Activated naive CD8-positive, alpha-beta T cell treated with anti-CD3 and anti-CD28 coated beads, Interleukin-2, amount 10 ng/mL, durations not matched to agents 7 days and 5 days (primary cell): ENCODE measurements around the gene MOV10L1. TPM values are rescaled to one million over a fixed set of nuclear protein-coding genes. Genes with fewer than 3 reads are reported as not detected.
"Not testable (repeated sequence)": the region's sequence is repeated elsewhere in the genome, so short reads cannot be mapped to it uniquely, and the experiment has no call there.

ENCODE experiments used
- ATAC-seq: fragments of 150-1000 bp; cut with Tn5 transposase; one replicate; pipeline ENCODE4 v1.10.0; 2021; ENCODE audit warnings: low read depth, moderate library complexity
- POLR2A ChIA-PET: fragments of 350-600 bp; sonication (Branson Sonifier 250); formaldehyde crosslinking; loops from one replicate; lab custom pipeline; 2021; ENCODE audit warnings: antibody characterized with exemption; lab: Charles Lee
- DNase-seq: peaks from one replicate; pipeline ENCODE4 v3.0.0; 2021
- H3K27ac Mint-ChIP-seq: one replicate; pipeline ENCODE4 v1.8.0; 2022; ENCODE audit warnings: mild to moderate bottlenecking, mixed read lengths
- H3K27me3 Mint-ChIP-seq: one replicate; pipeline ENCODE4 v1.8.0; 2022; ENCODE audit warnings: mild to moderate bottlenecking, moderate library complexity, mixed read lengths
- H3K36me3 Mint-ChIP-seq: one replicate; pipeline ENCODE4 v1.8.0; 2021; ENCODE audit warnings: mild to moderate bottlenecking, mixed read lengths
- H3K4me1 Mint-ChIP-seq: one replicate; pipeline ENCODE4 v1.8.0; 2021; ENCODE audit warnings: mixed read lengths
- H3K4me3 Mint-ChIP-seq: one replicate; pipeline ENCODE4 v1.8.0; 2022; ENCODE audit warnings: mild to moderate bottlenecking, moderate library complexity, mixed read lengths
- H3K9me3 Mint-ChIP-seq: one replicate; pipeline ENCODE4 v1.8.0; 2021; ENCODE audit warnings: mixed read lengths
- total RNA-seq, 2 experiments: library from RNA; stranded (reverse); gene quantifications; one replicate each; pipeline ENCODE4 v1.2.3, GENCODE V29; 2021

MOV10L1 gene
- total RNA-seq, 2 experiments from 2014 or later, result not detected

- Mint-ChIP-seq H3K9me3 (no peaks in the 10 kb centered on the region), H3K27me3 (peaks cover 31% of the 10 kb centered on the region), H3K4me3 (no peak overlapping the region), H3K4me1 (no peaks in the 10 kb centered on the region), H3K27ac (no peak overlapping the region), H3K36me3 (no peaks in the 10 kb centered on the region)
- no peak for ATAC-seq
- no peak for DNase-seq
- POLR2A ChIA-PET, result interaction anchor here (0.9 kb wide), 1 partner anchor 16 kb away, joined by 4 read pairs; no protein-coding TSS in a partner anchor
These were observed 42.1 kb downstream of the MOV10L1 start for GRCh38 chr22:50131894-50132293.

DNA sequence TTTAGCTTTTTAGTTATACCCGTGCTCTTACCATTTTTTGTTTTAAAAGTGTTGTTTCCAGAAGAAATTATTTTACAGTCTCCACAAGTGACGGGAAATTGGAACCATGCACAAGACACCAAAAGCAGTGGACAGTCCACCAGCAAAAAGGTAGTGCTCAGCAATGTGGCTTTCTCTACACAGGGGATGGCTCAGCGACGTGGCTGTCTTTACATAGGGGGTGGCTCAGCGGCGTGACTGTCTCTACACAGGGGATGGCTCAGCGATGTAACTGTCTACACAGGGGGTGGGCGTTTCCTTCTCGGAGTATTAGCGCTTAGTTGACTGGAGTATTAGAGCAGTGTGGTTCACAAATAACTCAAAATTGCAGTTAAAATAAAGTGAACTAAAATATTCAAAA is 44.7 kb downstream of the MOV10L1 start:
- Mint-ChIP-seq H3K36me3 (no peaks in the 10 kb centered on the region), H3K27me3 (peaks cover 34% of the 10 kb centered on the region), H3K4me1 (no peaks in the 10 kb centered on the region), H3K4me3 (no peak overlapping the region), H3K27ac (no peak overlapping the region), H3K9me3 (no peaks in the 10 kb centered on the region)
- no peak for DNase-seq
- no peak for ATAC-seq
- POLR2A ChIA-PET, result no interaction called here

DNA sequence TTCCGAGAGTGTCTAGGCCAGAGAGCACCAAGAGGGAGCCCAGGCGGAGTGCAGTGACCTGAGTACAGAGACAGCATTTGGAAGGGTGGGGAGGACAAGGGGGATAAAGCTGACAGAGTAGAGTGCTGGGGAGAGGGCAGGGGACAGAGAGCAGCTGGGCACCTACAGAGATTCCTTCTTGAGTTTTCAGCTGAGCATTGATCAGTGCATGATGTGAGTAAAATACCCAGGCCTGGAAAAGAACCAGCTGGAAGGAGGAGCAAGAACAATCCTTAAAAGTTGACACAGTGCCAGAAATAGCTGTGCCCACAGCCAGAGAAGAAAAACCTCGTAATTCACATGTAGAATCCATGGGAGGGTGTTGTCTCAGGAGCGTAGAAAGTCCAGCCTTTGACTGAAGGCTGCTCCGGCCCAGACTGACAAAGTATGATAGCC is 46.8 kb downstream of the MOV10L1 start:
- Mint-ChIP-seq H3K9me3 (no peaks in the 10 kb centered on the region), H3K27ac (no peak overlapping the region), H3K27me3 (peaks cover 31% of the 10 kb centered on the region), H3K4me1 (no peaks in the 10 kb centered on the region), H3K36me3 (no peaks in the 10 kb centered on the region), H3K4me3 (no peak overlapping the region)
- ATAC-seq (no peak), DNase-seq (no peak)
- POLR2A ChIA-PET, result no interaction called here

DNA sequence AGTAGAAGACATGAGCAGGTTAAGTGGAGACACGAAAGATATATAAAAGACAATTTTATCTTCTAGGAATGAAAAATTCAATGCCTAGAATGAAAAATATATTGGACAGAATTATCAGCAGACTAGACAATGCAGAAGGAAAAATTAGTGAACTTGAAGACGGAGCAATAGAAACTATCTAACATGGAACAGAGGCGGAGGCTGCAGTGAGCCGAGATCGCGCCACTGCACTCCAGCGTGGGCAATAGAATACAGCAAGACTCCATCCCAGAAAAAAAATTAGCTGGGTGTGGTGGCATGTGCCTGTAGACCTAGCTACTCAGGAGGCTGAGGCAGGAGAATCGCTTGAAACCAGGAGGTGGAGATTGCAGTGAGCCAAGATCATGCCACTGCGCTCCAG is 47.5 kb downstream of the MOV10L1 start:
- H3K27ac Mint-ChIP-seq, ATAC-seq, H3K36me3 Mint-ChIP-seq, H3K4me1 Mint-ChIP-seq, H3K9me3 Mint-ChIP-seq, H3K4me3 Mint-ChIP-seq, DNase-seq, POLR2A ChIA-PET: not testable (repeated sequence)
- H3K27me3 Mint-ChIP-seq, result peaks cover 31% of the 10 kb centered on the region

DNA sequence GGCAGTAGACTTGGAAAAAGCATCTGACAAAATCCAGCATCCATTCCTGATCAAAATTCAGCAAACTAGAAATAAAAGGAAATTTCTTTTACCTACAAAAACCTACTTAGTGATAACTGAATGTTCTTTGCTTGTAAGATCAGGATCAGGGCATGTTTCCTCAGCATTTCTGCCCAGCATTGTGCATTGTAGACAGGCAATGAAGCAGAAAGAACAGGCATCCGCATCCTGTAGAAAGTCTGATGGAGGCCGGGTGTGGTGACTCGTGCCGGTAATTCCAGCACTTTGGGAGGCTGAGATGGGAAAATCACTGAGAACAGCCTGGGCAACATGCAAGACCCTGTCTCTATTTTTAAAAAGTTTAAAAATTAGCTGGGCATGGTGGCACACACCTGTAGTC is 48.2 kb downstream of the MOV10L1 start:
- no peaks in the 10 kb centered on the region for H3K9me3 Mint-ChIP-seq
- ATAC-seq (no peak), DNase-seq (no peak)
- POLR2A ChIA-PET, result no interaction called here
- peaks cover 32% of the 10 kb centered on the region for H3K27me3 Mint-ChIP-seq
- no peaks in the 10 kb centered on the region for H3K36me3 Mint-ChIP-seq
- H3K4me3 Mint-ChIP-seq, result no peak overlapping the region
- no peaks in the 10 kb centered on the region for H3K4me1 Mint-ChIP-seq
- no peak overlapping the region for H3K27ac Mint-ChIP-seq

GRCh38 chr22:50138988-50139387 is 49.2 kb downstream of the MOV10L1 start:
- POLR2A ChIA-PET, result no interaction called here
- ATAC-seq, result no peak

GRCh38 chr22:50139843-50140415 is 50.1 kb downstream of the MOV10L1 start:
- H3K9me3 Mint-ChIP-seq, result no peaks in the 10 kb centered on the region
- ATAC-seq (no peak), DNase-seq (no peak)
- POLR2A ChIA-PET, result no interaction called here
- H3K4me3 Mint-ChIP-seq, result no peak overlapping the region
- H3K27ac Mint-ChIP-seq, result no peak overlapping the region
- H3K27me3 Mint-ChIP-seq, result peaks cover 26% of the 10 kb centered on the region
- no peaks in the 10 kb centered on the region for H3K36me3 Mint-ChIP-seq
- H3K4me1 Mint-ChIP-seq, result no peaks in the 10 kb centered on the region

More at GRCh38 chr22:50138988-50139387, 49.2 kb downstream of the MOV10L1 start:
- H3K4me3 Mint-ChIP-seq, result no peak overlapping the region
- no peaks in the 10 kb centered on the region for H3K4me1 Mint-ChIP-seq
- DNase-seq, result no peak
- H3K9me3 Mint-ChIP-seq, result no peaks in the 10 kb centered on the region
- peaks cover 31% of the 10 kb centered on the region for H3K27me3 Mint-ChIP-seq
- H3K27ac Mint-ChIP-seq, result no peak overlapping the region
- no peaks in the 10 kb centered on the region for H3K36me3 Mint-ChIP-seq

- DNase-seq (no peak), ATAC-seq (no peak)
- no peaks in the 10 kb centered on the region for H3K36me3 Mint-ChIP-seq
- no peak overlapping the region for H3K4me3 Mint-ChIP-seq
- H3K27me3 Mint-ChIP-seq, result peaks cover 26% of the 10 kb centered on the region
- no peaks in the 10 kb centered on the region for H3K4me1 Mint-ChIP-seq
- POLR2A ChIA-PET, result no interaction called here
- H3K9me3 Mint-ChIP-seq, result no peaks in the 10 kb centered on the region
- no peak overlapping the region for H3K27ac Mint-ChIP-seq
These were observed 50.8 kb downstream of the MOV10L1 start for GRCh38 chr22:50140615-50141014.

DNA sequence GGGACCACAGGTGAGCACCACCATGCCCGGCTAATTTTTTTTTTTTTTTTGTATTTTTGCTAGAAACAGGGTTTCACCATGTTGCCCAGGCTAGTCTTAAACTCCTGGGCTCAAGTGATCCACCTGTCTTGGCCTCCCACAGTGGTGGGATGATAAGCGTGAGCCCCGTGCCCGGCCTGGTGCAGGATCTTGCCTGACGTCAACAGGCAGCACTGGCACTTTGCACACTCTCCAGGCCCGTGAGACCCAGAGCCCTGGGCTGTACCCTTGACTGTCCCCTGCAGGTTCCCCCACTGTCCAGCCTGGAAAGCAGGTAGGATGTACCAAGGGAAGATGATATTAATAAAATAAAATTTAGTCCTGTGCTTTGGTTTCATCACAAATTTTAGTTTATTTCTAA is 51.7 kb downstream of the MOV10L1 start:
- Mint-ChIP-seq H3K4me3 (no peak overlapping the region), H3K27ac (no peak overlapping the region), H3K4me1 (no peaks in the 10 kb centered on the region), H3K27me3 (peaks cover 20% of the 10 kb centered on the region), H3K36me3 (no peaks in the 10 kb centered on the region), H3K9me3 (no peaks in the 10 kb centered on the region)
- DNase-seq (no peak), ATAC-seq (no peak)
- POLR2A ChIA-PET, result no interaction called here

DNA sequence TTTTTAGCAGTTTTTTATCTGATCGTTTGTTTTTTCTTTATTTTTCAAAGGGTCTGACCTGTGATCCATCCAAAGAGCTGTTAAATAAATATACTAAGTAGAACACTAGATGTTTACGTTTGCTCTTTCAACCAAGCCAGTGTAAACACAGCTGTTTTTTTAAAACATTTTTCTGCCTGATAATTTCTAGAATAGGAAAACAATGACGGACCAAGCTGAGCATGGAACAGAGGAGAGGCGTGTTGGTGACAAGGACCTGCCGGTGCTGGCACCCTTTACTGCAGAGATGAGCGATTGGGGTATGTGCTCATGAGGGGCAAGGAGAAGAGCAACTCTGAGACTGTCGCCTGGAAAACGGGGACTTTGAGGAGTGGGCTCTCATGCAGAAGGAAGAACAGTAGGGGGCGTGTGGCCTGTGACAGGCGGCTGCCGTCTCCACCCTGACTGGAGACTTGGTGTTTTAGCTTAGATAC is 52.1 kb downstream of the MOV10L1 start:
- Mint-ChIP-seq H3K4me3 (no peak overlapping the region), H3K27me3 (peaks cover 17% of the 10 kb centered on the region), H3K27ac (no peak overlapping the region), H3K9me3 (no peaks in the 10 kb centered on the region), H3K4me1 (peaks cover 2% of the 10 kb centered on the region), H3K36me3 (no peaks in the 10 kb centered on the region)
- DNase-seq, result no peak
- no peak for ATAC-seq
- POLR2A ChIA-PET, result no interaction called here

DNA sequence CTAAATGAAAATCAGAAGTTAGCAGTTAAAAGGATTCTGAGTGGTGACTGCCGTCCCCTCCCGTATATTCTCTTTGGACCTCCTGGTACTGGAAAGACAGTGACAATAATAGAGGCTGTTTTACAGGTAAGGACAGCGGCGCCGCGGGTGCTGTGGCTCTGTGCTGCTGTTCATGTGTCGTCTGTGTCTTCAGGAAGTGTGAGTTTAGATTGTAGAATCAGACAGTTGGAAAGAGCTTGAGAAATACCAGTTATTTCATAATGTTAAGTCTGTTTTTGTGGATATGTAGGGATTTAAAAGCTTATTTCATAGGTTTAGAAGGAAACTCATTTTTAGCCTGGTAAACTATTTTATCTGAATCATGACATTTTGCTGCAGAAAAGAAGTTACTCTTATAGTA is 53.3 kb downstream of the MOV10L1 start:
- DNase-seq, result no peak
- H3K36me3 Mint-ChIP-seq, result no peaks in the 10 kb centered on the region
- H3K4me1 Mint-ChIP-seq, result peaks cover 2% of the 10 kb centered on the region
- no peak overlapping the region for H3K4me3 Mint-ChIP-seq
- ATAC-seq, result no peak
- no peaks in the 10 kb centered on the region for H3K9me3 Mint-ChIP-seq
- POLR2A ChIA-PET, result no interaction called here
- no peak overlapping the region for H3K27ac Mint-ChIP-seq
- H3K27me3 Mint-ChIP-seq, result peaks cover 17% of the 10 kb centered on the region

DNA sequence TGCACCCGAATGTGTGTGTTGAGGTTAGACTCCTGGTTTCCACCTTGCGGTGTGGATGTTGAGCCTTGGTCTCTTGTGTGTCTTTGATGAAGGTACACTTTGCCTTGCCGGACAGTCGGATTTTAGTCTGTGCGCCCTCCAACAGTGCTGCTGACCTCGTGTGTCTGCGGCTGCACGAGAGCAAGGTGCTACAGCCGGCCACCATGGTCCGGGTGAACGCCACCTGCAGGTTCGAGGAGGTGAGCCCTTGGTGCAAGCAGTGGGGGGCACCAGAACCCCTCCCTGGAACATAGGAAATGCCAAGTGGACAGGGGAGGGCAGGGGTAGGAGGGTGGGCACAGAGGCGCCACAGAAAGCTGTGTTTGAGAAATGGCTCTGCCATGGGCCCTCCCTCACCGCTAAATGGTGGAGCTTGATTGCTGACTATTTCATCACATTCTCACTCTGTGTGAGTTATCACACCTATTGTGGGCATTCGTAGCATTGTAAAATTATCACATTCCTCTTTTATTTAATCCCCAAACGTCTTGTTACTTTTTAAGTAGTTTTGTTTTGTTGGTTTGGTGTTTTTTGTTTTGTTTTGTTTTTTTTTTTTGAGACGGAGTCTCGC is 54.3 kb downstream of the MOV10L1 start:
- Mint-ChIP-seq H3K4me1 (peaks cover 2% of the 10 kb centered on the region), H3K27me3 (peaks cover 17% of the 10 kb centered on the region), H3K4me3 (no peak overlapping the region), H3K9me3 (no peaks in the 10 kb centered on the region), H3K36me3 (no peaks in the 10 kb centered on the region), H3K27ac (no peak overlapping the region)
- ATAC-seq (no peak), DNase-seq (no peak)
- POLR2A ChIA-PET, result no interaction called here

DNA sequence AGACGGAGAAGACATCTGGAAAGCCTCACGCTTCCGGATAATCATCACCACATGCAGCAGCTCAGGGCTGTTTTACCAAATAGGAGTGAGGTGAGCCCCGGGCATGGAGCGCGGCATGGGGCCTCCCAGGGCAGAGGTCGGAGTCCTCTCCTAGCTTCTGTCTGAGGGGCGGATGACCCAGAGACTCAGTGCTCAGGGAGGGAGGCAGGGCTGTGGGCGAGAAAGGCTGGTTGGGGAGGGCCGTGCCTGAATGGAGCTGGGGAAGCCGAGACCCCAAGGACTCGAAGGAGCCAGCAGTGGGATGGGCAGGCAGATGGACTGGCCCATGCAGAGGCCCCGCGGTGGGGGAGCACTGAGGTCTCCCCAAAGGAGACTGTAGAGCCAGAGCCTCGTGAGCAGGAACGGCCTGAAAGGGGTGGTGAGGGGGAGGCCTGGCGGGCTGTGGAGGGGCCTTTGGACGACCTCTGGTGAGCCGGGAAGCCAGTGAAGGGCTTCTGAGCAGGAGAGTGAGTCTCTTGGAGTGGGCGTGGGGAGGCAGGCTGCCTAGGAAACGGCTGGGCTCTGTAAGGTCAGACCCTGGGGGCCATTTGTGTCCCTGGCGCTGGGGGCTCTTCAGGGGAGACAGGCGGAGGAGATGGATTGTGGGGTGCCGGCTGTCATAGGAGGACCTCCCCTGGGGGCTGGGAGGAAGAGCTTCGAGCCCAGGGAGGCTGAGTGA is 56.1 kb downstream of the MOV10L1 start:
- no peak overlapping the region for H3K27ac Mint-ChIP-seq
- DNase-seq (no peak), ATAC-seq (no peak)
- POLR2A ChIA-PET, result no interaction called here
- no peaks in the 10 kb centered on the region for H3K36me3 Mint-ChIP-seq
- H3K9me3 Mint-ChIP-seq, result no peaks in the 10 kb centered on the region
- no peak overlapping the region for H3K4me3 Mint-ChIP-seq
- H3K27me3 Mint-ChIP-seq, result peaks cover 5% of the 10 kb centered on the region
- peaks cover 4% of the 10 kb centered on the region for H3K4me1 Mint-ChIP-seq
